ENCODE data around the gene ZNF17.
A peak's percentile ranks its signal among the peaks of the same experiment; 100 is the strongest.
"Not testable (repeated sequence)": the region's sequence is repeated elsewhere in the genome, so short reads cannot be mapped to it uniquely, and the experiment has no call there.

Gene ZNF17

DNA sequence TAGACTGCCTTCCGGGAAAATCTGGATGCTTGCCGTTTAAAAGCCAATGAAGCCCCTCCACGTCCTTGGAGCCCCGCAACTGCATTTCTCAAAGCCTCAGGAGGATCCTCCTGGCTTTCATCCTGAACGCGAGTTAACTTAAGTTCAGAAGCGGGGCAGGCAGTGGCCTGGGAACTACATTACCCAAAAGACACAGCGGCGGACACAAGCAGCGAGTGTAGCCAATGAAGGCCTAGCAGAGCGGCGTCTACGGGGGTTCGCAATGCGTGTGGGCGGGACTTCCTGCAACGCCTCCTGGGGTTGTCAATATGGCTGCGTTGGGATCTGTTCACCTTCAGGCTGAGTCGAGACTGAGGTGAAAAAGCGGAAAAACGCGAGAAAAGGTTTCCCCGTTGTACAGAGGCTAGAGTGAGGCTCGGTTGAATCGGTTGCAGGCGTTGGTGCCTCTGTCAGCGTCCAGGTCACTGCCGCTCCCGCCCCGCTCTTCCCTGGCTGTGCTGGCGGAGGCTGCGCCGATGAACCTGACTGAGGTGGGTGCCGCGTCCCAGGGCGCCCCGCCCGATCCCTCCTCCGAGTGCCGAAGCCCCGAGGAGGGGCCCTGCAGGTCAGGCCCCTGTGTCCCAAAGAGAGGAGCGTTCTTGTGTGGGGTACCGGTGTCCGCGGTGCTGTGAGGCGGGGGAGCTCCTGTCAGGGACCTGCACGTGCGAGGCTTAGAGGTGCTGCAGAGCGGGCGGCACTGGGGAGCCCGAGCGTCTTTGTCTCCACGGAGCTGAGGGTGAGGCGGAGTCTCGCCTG lies at the start of gene ZNF17:
ZNF17 (plus strand) TSS at position 285 of the 795 bp plus-strand sequence. CDS start 2,455 bp downstream, outside the sequence.
- DNase-seq (ENCODE audit: low read depth, low spot score) = peak; percentile 93

DNA sequence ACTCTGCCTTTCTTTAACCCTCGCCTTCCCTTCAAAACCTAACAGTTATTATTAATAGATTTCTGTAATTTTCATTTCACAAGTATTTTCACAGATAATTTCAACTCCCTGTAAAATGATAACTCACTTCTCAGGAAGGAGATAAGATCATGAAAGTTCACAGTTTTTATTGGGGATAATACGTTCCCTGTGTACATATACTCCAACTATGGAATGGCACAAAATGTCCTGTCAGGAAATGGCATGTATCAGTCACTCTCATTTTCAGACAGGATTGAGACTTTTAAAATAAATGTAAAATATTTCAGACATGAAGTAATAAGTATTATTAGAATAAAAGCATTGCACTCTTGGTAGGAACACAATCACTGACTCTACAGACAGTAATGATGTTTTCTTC lies 48.5 kb upstream of the ZNF17 start:
- DNase-seq (ENCODE audit: low read depth, low spot score) = no peak

DNA sequence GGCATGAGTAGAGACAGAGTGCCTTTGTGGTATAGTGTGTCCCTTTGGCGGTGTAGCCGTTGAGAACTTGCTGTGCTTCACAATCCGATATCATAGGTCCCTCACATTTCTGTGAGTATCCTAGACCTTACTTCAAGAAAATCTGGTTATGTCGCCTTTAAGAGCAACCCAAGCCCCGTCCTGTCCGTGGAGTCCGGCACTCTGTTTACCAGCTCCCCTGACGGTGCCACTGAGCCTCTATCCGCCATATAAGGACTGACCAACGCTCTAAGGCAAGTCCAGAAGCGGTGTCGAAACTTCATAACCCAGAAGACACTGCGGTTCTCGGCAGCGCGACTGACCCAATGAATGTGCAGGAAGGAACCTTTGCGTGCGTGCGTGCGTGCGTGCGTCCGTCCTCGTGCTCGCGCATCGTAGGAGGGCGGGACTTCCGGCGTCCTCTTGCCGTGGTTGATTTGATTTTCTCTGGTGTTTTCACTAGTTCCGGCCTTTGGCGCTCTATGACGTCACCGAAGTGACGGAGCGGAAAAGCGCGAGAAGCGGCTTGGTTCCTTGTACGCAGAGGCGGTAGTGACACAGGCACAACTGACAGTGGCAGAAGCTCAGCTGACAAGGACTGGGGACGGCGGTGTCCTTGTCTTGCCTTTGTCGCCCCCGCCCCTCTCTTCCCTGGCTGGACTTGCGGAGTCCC lies 47.8 kb upstream of the ZNF17 start, which contains the start of the genes TRAPPC2B and ZNF547:
TRAPPC2B (plus strand) TSS at position 555 of the 691 bp plus-strand sequence. CDS start 1,283 bp downstream, outside the sequence.
ZNF547 (plus strand) TSS at position 555 of the 691 bp plus-strand sequence. CDS start 5,005 bp downstream, outside the sequence.
- peak; percentile 100 for DNase-seq (ENCODE audit: low read depth, low spot score)

DNA sequence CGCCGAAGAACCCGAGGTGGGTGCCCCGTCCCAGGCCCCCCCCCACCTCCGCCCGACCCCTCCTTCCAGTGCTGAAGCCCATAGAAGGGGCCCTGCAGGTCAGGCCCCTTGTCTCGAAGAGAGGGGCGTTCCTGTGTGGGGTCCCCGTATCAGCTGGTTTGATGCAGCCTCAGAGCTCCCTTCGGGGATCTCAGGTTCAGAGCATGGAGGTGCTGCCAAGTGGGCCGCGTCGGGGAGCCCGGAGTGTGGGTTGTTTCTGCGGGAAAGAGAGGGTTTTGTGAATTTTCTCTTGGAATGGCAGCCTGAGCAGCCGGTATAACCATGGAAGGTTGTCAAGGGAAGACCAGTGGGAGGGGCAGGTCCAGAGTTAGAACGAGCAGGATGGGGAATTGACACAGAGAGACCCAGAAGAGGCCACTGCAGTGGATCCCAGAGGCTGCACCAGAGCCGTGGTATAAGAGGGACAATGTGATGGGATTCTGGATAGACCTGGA lies 47.2 kb upstream of the ZNF17 start:
- DNase-seq (ENCODE audit: low read depth, low spot score) = peak; percentile 16

DNA sequence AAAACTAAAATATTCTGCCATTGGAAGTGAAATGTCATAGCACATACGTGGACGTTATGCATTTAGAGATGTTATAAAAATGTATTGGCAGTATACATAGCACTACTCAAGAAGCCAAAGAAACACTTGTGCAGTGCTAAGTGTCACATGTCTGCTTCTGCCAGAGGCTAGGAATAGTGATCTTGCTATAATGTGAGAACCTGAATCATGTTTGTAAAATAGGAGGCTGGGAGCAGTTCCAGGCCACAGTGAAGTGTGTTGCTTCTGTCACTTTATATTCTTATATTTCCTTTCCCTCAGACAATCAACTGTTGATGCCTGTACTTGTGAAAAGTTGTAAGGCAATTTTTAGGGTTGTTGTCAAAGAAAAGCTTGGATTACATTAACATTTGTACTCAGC lies 44.2 kb upstream of the ZNF17 start:
- DNase-seq (ENCODE audit: low read depth, low spot score) = no peak

DNA sequence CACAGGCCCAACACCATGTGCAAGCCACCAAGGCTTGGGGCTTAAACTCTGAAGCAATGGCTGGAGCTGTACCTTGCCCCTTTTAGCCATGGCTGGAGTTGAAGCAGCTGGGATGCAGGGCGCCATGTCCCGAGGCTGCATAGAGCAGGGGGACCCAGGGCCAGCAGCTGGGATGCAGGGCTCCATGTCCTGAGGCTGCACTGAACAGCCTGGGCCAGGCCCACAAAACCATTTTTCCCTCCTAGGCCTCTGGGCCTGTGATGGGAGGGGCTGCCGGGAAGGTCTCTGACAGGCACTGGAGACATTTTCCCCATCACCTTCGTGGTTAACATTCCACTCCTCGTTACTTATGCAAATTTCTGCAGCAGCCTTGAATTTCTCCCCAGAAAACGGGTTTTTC lies 36.8 kb upstream of the ZNF17 start:
- DNase-seq (ENCODE audit: low read depth, low spot score) = no peak

DNA sequence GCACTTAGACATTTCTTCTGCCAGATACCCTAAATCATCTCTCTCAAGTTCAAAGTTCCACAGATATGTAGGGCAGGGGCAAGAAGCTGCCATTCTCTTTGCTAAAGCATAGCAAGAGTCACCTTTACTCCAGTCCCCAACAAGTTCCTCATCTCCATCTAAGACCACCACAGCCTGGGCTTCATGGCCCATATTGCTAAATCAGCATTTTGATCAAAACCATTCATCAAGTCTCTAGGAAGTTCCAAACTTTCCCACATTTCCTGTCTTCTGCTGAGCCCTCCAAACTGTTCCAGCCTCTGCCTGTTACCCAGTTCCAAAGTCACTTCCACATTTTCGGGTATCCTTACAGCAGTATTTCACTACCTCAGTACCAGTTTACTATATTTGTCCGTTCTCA lies 36.3 kb upstream of the ZNF17 start:
- not testable (repeated sequence) for DNase-seq (ENCODE audit: low read depth, low spot score)

DNA sequence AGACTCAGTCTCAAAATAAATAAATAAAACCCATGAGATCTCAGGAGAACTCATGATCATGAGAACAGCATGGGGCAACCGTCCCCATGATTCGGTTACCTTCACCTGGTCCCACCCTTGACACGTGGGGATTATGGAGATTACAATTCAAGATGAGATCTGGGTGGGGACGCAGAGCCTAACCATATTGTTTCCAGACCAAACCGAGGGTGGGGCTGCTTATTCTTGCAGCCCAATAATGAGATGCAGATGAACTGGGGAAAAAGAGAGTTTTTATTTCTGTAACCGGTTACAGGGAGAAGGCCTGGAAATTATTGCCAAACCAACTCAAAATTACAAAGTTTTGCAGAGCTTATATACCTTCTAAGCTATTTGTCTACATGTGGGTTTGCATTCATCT lies 34.8 kb upstream of the ZNF17 start:
- no peak for DNase-seq (ENCODE audit: low read depth, low spot score)

DNA sequence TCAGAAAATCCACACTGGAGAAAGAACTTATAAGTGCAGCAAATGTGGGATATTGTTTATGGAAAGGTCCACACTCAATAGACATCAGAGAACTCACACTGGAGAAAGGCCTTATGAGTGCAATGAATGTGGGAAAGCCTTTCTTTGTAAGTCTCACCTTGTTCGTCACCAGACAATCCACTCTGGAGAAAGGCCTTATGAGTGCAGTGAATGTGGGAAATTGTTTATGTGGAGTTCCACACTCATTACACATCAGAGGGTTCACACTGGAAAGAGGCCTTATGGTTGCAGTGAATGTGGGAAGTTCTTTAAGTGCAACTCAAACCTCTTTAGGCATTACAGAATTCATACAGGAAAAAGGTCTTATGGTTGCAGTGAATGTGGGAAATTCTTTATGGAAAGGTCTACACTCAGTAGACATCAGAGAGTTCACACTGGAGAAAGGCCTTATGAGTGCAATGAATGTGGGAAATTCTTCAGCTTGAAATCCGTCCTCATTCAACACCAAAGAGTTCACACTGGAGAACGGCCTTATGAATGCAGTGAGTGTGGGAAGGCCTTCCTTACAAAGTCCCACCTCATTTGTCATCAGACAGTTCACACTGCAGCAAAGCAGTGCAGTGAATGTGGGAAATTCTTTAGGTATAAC lies 33.3 kb upstream of the ZNF17 start:
- DNase-seq (ENCODE audit: low read depth, low spot score) = no peak

DNA sequence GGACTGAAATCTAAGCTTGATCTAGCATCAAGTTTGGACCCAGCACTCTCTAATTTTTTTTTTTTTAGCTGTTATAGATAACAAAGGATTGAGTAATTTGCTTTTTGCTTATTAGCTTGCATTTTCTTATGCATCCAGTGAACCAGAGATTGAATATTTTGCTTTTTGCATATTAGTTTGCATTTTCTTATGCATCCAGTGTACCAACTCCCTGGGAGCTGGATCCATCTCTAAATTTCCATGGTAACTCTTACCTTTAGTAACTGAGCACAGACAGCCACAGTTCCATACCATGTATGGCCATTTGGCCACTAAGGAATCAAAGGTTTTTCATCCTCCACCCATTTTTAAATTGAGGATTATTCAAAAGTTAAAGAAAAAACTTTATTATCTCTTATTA lies 30.0 kb upstream of the ZNF17 start:
- DNase-seq (ENCODE audit: low read depth, low spot score) = no peak

DNA sequence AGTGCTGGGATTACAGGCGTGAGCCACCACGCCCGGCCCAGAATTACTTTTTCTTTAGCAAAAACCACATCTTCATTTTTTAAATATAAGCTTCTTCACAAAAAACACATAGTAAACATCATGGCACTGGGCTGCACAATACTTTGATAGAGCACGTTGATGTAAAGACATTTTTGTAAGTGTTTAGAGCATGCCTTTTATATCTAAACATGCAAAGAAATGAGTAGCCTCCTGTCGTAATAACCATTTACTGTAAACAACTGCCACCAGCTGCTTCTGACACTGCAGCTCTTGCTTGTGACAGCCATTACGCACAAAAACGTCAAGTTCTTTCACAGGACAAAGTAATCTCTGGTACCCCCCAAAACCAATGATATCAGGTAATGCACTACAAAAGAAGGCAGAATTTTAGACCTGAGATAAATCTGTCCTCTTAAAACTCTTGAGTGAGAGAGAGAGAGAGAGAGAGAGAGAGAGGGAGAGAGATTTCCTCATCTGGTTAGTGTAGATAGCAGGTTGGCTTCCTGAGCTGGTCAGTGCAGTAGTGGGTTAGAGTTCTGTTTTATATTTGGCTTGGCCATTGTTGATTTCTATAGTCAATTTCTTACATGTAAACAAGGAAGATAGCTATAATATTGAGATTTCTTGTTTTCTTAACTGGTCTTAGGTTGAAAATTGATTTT lies 28.0 kb upstream of the ZNF17 start:
- DNase-seq (ENCODE audit: low read depth, low spot score) = no peak

DNA sequence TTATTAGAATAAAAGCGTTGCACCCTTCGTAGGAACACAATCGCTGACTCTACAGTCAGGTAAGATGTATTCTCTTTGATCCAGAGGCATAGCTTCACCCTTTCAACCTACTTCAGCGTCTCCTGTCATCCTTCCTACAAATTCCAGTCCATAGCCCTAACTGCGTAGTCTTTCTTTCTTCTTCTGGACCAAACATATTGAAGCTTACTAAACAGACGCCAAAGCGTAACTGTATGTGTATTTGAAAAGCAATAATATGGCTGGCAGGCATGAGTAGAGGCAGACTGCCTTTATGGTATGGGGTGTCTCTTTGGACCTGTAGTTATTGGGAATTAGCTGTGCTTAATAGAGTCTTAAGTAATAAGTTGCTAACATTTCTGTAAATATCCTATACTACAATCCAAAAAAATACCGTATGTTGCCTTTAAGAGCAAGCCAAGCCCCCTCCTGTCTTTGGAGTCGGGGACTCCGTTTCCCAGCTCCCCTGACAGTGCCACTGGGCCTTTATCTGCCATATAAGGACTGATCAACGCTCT lies 21.7 kb upstream of the ZNF17 start:
- no peak for DNase-seq (ENCODE audit: low read depth, low spot score)

DNA sequence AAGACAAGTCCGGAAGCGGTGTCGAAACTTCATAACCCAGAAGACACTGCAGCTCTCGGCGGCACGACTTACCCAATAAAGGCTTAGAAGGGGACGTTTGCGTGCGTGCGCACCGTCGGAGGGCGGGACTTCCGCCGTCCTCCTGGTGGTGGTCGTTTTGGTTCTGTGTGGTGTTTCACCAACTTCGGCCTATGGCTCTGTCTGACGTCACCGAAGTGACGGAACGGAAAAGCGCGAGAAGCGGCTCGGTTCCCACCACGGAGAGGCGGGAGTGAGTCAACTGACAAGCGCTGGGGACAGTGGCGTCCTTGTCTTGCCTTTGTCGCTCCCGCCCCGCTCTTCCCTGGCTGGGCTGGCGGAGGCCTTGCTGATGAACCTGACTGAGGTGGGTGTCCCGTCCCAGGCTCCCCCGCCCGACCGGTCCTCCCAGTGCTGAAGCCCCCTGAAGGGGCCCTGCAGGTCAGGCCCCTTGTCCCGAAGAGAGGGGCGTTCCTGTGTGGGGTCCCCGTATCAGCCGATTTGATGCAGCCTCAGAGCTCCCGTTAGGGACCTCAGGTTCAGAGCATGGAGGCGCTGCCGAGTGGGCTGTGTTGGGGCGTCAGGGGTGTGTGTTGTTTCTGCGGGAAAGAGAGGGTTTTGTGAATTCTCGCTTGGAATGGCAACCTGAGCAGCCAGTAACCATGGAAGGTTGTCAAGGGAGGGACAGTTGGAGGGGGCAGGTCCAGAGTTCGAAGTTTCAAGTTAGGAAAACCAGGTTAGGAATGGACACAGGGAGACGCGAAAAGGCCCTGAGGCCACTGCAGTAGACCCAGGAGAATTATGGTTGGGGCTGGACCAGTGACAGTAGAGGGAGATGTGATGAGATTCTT lies 21.0 kb upstream of the ZNF17 start, which contains the start of gene ZNF548:
ZNF548 (plus strand) TSS at position 125 of the 869 bp plus-strand sequence; CDS start at position 371, 246 bp downstream.
- peak; percentile 100 for DNase-seq (ENCODE audit: low read depth, low spot score)

DNA sequence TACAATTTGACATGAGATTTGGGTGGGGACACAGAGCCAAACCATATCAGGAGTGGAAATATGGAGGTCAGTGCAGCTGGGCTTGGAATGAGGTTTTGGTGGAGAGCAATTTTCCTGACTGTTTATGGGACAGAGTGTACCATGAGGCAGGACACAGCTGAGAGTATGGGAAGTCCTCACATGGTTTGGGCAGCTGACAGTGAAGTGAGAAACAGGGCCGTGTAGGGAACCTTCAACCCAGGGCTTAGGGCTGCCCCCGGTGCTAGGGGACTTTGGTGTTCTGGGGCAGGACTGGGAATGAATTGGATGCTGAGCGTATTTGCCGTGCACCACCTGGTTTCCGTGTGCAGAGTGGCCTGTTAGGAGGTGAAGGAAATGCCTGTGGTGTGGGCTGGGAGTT lies 15.3 kb upstream of the ZNF17 start:
- no peak for DNase-seq (ENCODE audit: low read depth, low spot score)

DNA sequence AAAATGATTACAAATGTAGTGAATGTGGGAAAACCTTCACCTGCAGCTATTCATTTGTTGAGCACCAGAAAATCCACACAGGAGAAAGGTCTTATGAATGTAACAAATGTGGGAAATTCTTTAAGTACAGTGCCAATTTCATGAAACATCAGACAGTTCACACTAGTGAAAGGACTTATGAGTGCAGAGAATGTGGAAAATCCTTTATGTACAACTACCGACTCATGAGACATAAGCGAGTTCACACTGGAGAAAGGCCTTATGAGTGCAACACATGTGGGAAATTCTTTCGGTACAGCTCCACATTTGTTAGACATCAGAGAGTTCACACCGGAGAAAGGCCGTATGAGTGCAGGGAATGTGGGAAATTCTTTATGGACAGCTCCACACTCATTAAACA lies 12.1 kb upstream of the ZNF17 start:
- no peak for DNase-seq (ENCODE audit: low read depth, low spot score)

DNA sequence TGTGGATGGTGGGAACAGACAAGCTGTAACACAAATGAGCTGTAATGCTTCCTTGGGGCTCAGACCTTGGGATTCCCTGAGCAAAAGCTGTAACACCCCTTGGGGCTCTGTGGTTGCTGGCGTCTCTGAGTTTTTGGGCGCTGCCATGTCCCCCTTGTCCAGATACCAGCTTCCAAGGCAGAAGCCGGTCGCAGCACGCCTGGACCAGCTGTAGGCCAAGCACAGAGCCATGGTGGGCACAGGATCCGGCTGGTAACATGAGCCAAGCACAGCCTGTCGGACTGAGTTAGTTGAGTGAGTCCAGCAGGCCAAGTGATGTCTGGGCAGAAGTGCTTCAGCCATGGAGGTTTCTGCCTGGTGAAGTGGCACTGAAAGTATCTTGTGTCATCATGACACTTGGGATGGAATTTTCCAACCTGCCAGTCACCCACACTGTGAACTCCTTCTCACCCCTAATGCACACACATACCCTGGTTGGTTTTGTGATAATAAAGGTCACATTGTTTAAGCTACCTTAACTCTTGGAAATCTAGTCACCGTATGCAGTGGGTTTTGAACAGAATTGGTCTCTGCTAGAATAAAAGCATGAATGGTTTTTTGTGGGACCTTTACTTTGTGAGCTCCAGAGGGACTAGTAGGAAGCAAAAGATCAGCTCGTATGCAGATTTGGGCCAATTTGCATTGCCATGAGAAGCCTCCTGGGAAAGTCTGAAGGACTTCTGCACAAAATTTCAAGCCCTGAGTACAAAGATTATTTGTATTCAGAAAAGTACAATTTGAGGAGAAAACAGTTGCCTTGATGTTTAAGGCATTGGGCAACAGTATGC lies 7.0 kb upstream of the ZNF17 start:
- no peak for DNase-seq (ENCODE audit: low read depth, low spot score)

DNA sequence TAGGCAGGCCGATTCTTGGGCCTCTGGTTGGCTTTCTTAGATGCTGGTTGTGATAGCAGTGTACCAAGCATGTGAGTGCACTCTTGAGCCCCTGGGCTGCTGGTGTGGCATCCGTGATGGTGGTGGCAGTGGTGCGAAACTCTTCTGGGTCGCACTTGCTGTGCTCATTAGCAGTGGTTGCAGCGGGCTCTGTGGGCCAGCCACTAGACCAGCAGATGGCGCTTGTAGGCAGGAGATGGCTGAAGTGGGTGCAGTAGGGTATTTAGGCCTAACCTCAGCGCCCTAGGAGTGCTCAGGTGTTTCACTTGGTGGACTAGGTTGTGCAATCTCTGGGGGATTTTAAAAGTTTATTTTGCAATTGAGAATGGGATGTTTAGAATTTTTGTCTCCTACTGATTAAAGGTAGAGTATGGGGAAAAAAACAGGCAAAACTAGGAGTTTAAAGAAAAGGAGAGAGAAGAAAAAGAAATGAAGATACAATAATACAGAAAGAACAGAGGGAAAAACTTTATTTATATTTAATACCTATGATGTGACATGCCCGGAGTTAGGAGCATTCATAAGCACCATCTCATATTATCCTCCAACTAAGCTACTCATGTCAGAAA lies 4.3 kb upstream of the ZNF17 start:
- DNase-seq (ENCODE audit: low read depth, low spot score) = peak; percentile 87

DNA sequence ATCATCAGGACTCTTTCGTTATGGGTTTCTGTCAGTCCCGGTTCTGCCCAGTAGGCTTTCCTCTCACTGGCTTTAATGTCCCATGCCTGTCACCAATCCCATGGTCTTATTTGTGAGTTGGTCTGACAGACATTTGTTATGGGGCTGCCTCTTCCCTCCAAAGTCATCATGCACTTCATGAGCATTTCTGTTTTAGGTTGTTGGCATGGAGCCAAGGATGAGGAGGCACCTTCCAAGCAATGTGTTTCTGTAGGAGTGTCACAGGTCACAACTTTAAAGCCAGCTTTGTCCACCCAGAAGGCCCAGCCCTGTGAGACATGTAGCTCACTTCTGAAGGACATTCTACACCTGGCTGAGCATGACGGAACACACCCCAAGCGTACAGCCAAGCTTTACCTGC lies 8.5 kb downstream of the ZNF17 start:
- DNase-seq (ENCODE audit: low read depth, low spot score) = no peak

DNA sequence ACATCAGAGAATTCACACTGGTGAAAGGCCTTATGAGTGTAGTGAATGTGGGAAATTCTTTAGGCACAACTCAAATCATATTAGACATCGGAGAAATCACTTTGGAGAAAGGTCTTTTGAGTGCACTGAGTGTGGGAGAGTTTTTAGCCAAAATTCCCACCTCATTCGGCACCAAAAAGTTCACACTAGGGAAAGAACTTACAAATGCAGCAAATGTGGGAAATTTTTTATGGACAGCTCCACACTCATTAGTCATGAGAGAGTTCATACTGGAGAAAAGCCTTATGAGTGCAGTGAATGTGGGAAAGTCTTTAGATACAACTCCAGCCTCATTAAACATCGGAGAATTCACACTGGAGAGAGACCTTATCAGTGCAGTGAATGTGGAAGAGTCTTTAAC lies 10.1 kb downstream of the ZNF17 start:
- no peak for DNase-seq (ENCODE audit: low read depth, low spot score)

Measured in ELF-1 (cell line).